Fibroblast of lung (primary cell): ENCODE data around the gene CRIP3. TPM values are rescaled to one million over a fixed set of nuclear protein-coding genes. Genes with fewer than 3 reads are reported as not detected.

ENCODE experiments used
- DNase-seq, 2 donors: peaks; one replicate each; pipeline versions ENCODE4 v3.0.0 to v3.0.0-alpha.2; 2010; ENCODE audit warnings: low read depth in 2 of 2
- H2AFZ ChIP-seq: 2 replicates; pipeline ENCODE4 v1.5.1; 2012; ENCODE audit warnings: low read length, control low read depth, inconsistent platforms
- H3K27ac ChIP-seq: 2 replicates; pipeline ENCODE4 v1.5.1; 2011; ENCODE audit warnings: low read length, control low read depth; ENCODE audit not compliant: insufficient read depth
- H3K27me3 ChIP-seq: 2 replicates; pipeline ENCODE4 v1.5.1; 2011; ENCODE audit warnings: mild to moderate bottlenecking, low read length; ENCODE audit not compliant: control insufficient read depth, insufficient read depth
- H3K36me3 ChIP-seq: 2 replicates; pipeline ENCODE4 v1.5.1; 2011; ENCODE audit warnings: low read length; ENCODE audit not compliant: control insufficient read depth, insufficient read depth
- H3K4me1 ChIP-seq: 2 replicates; pipeline ENCODE4 v1.5.1; 2011; ENCODE audit warnings: low read length; ENCODE audit not compliant: control insufficient read depth, insufficient read depth; ENCODE audit errors: extremely low read depth
- H3K4me2 ChIP-seq: 2 replicates; pipeline ENCODE4 v1.5.1; 2011; ENCODE audit warnings: low read length, control low read depth; ENCODE audit not compliant: insufficient read depth; ENCODE audit errors: extremely low read depth
- H3K4me3 ChIP-seq, 4 experiments: fragments of 200-600 bp in 1 of 4; sonication (generic) in 1 of 4; replicated peaks in 1 of 4; 2 replicates each; pipeline ENCODE4 v1.5.1; 2011 to 2016; ENCODE audit warnings: low read length in 4 of 4, low read depth in 3 of 4, mild to moderate bottlenecking in 3 of 4, control low read depth in 2 of 4, inconsistent platforms in 1 of 4, mixed read lengths in 1 of 4; ENCODE audit not compliant: insufficient read depth in 1 of 4; ENCODE audit errors: control extremely low read depth in 1 of 4
- H3K79me2 ChIP-seq: 2 replicates; pipeline ENCODE4 v1.5.1; 2012; ENCODE audit warnings: mild to moderate bottlenecking, low read length, inconsistent platforms; ENCODE audit not compliant: control insufficient read depth, insufficient read depth
- H3K9ac ChIP-seq: 2 replicates; pipeline ENCODE4 v1.5.1; 2011; ENCODE audit warnings: mild to moderate bottlenecking, low read length, control low read depth; ENCODE audit not compliant: insufficient read depth
- H3K9me3 ChIP-seq: 2 replicates; pipeline ENCODE4 v1.5.1; 2012; ENCODE audit warnings: low read depth, low read length; ENCODE audit not compliant: control insufficient read depth, insufficient read depth
- H4K20me1 ChIP-seq: 2 replicates; pipeline ENCODE4 v1.5.1; 2011; ENCODE audit warnings: low read length; ENCODE audit not compliant: control insufficient read depth, insufficient read depth; ENCODE audit errors: extremely low read depth
- EZH2 ChIP-seq: IDR thresholded peaks from 2 replicates; pipeline ENCODE4 v1.5.1; 2012; ENCODE audit warnings: low read length, control low read depth, mild to moderate bottlenecking; ENCODE audit errors: missing control alignments
- polyA plus RNA-seq, 2 donors: library from polyadenylated mRNA; depleted of rRNA in 1 of 2; stranded (reverse) in 1 of 2; unstranded in 1 of 2; fragments of >200 nt; gene quantifications; 2 replicates each; pipeline ENCODE4 v1.2.1, GENCODE V29; 2011 to 2012; ENCODE audit warnings: missing spikeins in 1 of 2
- total RNA-seq: library from RNA; depleted of rRNA; stranded (reverse); fragments of >200 nt; gene quantifications from 2 replicates; pipeline ENCODE4 v1.2.1, GENCODE V29; 2014
- TF ChIP-seq, protein P1 (sequence below), 2 donors: IDR thresholded peaks in 1 of 2; conservative IDR thresholded peaks in 1 of 2; 1 replicate in 1 of 2; 2 replicates in 1 of 2; pipeline ENCODE4 v1.5.1; 2011 to 2012; ENCODE audit warnings: low read length in 2 of 2, control low read depth in 1 of 2, inconsistent platforms in 1 of 2, low read depth in 1 of 2, mild to moderate bottlenecking in 1 of 2

Gene CRIP3
- total and polyA plus RNA-seq, 2 donors (not counting 1 experiment from before 2014, with no cell fraction given): not detected

GRCh38 chr6:43265564-43265963 lies 43.1 kb downstream of the CRIP3 start:
- H3K9ac ChIP-seq: no peak overlapping the region
- no peak overlapping the region for H2AFZ ChIP-seq
- peaks cover 24% of the 10 kb centered on the region for H3K27me3 ChIP-seq
- H3K4me2 ChIP-seq: no peak overlapping the region
- no peak for DNase-seq
- peaks cover 3% of the 10 kb centered on the region for H3K4me1 ChIP-seq
- H4K20me1 ChIP-seq: no peaks in the 10 kb centered on the region
- H3K79me2 ChIP-seq: no peaks in the 10 kb centered on the region
- no peaks in the 10 kb centered on the region for H3K9me3 ChIP-seq
- H3K27ac ChIP-seq: no peak overlapping the region
- H3K36me3 ChIP-seq: no peaks in the 10 kb centered on the region
- no peak overlapping the region for H3K4me3 ChIP-seq
- TF ChIP-seq, protein P1, sequence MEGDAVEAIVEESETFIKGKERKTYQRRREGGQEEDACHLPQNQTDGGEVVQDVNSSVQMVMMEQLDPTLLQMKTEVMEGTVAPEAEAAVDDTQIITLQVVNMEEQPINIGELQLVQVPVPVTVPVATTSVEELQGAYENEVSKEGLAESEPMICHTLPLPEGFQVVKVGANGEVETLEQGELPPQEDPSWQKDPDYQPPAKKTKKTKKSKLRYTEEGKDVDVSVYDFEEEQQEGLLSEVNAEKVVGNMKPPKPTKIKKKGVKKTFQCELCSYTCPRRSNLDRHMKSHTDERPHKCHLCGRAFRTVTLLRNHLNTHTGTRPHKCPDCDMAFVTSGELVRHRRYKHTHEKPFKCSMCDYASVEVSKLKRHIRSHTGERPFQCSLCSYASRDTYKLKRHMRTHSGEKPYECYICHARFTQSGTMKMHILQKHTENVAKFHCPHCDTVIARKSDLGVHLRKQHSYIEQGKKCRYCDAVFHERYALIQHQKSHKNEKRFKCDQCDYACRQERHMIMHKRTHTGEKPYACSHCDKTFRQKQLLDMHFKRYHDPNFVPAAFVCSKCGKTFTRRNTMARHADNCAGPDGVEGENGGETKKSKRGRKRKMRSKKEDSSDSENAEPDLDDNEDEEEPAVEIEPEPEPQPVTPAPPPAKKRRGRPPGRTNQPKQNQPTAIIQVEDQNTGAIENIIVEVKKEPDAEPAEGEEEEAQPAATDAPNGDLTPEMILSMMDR (conservative IDR thresholded peaks at IDR 0.05 in 1 of 2, IDR thresholded peaks at IDR 0.05 in 1 of 2; ENCODE audit: low read depth in 1 of 2, low read length in 2 of 2): no peak
- no peak for TF ChIP-seq EZH2

GRCh38 chr6:43264599-43265145 lies 44.0 kb downstream of the CRIP3 start:
- Histone ChIP-seq H3K27ac (no peak overlapping the region), H3K27me3 (peaks cover 19% of the 10 kb centered on the region), H3K4me1 (peaks cover 3% of the 10 kb centered on the region), H3K9me3 (no peaks in the 10 kb centered on the region), H3K79me2 (no peaks in the 10 kb centered on the region), H3K9ac (no peak overlapping the region), H3K4me3 (no peak overlapping the region), H4K20me1 (no peaks in the 10 kb centered on the region), H3K4me2 (no peak overlapping the region), H3K36me3 (no peaks in the 10 kb centered on the region), H2AFZ (no peak overlapping the region)
- TF ChIP-seq, protein P1 (conservative IDR thresholded peaks at IDR 0.05 in 1 of 2, IDR thresholded peaks at IDR 0.05 in 1 of 2; ENCODE audit: low read depth in 1 of 2, low read length in 2 of 2): no peak
- no peak for DNase-seq

GRCh38 chr6:43263314-43264178 lies 45.1 kb downstream of the CRIP3 start:
- no peak for TF ChIP-seq EZH2
- TF ChIP-seq, protein P1 (conservative IDR thresholded peaks at IDR 0.05 in 1 of 2, IDR thresholded peaks at IDR 0.05 in 1 of 2; ENCODE audit: low read depth in 1 of 2, low read length in 2 of 2): peak; percentile 77 to 81
- H3K79me2 ChIP-seq: no peaks in the 10 kb centered on the region

More at GRCh38 chr6:43263314-43264178, 45.1 kb downstream of the CRIP3 start:
- Histone ChIP-seq H3K27me3 (peaks cover 12% of the 10 kb centered on the region), H3K36me3 (no peaks in the 10 kb centered on the region), H3K4me2 (no peak overlapping the region), H3K27ac (no peak overlapping the region), H4K20me1 (no peaks in the 10 kb centered on the region), H3K9ac (no peak overlapping the region), H3K4me3 (no peak overlapping the region), H3K9me3 (no peaks in the 10 kb centered on the region), H2AFZ (no peak overlapping the region), H3K4me1 (no peaks in the 10 kb centered on the region)
- DNase-seq: peak; percentile 50 to 63
